Keratinocyte (primary cell): Measurements from ENCODE around the gene ZNF441.

Experiments used
- CTCF ChIP-seq, 3 experiments: IDR thresholded peaks in 1 of 3; conservative IDR thresholded peaks in 1 of 3; optimal IDR thresholded peaks in 1 of 3; 2 replicates in 2 of 3; 3 replicates in 1 of 3; pipeline versions ENCODE3 to v1.5.1; 2011; ENCODE audit warnings: low read length in 3 of 3, mild to moderate bottlenecking in 3 of 3, moderate library complexity in 2 of 3, control low read depth in 1 of 3, inconsistent platforms in 1 of 3; ENCODE audit not compliant: insufficient read depth in 2 of 3; ENCODE audit errors: extremely low read depth in 1 of 3
- EZH2 ChIP-seq: IDR thresholded peaks from one replicate; pipeline ENCODE4 v1.6.1; 2012; ENCODE audit warnings: inconsistent platforms, mild to moderate bottlenecking, low read length, moderate library complexity

- TF ChIP-seq CTCF (optimal IDR thresholded peaks at IDR 0.05 in 1 of 3, IDR thresholded peaks at IDR 0.05 in 1 of 3, conservative IDR thresholded peaks at IDR 0.05 in 1 of 3; ENCODE audit: extremely low read depth in 1 of 3, insufficient read depth in 2 of 3, low read length in 3 of 3): no peak
- TF ChIP-seq EZH2: no peak
Measured at GRCh38 chr19:11769995-11770394, 3.2 kb downstream of the ZNF441 start.
